ENCODE results near the gene PCDHGA5. TPM values are rescaled to one million over a fixed set of nuclear protein-coding genes. Genes with fewer than 3 reads are reported as not detected.

The PCDHGA5 gene
- total RNA-seq, 2 donors from 2014 or later: 4.0 to 5.0 TPM

DNA sequence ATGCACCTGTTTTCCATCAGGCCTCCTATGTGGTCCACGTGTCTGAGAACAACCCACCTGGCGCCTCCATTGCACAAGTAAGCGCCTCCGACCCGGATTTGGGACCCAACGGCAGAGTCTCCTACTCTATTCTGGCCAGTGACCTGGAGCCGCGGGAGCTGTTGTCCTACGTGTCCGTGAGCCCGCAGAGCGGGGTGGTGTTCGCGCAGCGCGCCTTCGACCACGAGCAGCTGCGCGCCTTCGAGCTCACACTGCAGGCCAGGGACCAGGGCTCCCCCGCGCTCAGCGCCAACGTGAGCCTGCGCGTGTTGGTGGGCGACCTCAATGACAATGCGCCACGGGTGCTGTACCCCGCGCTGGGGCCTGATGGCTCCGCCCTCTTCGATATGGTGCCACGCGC is 12.4 kb upstream of the PCDHGA5 start:
- no peak for TF ChIP-seq CTCF (IDR thresholded peaks at IDR 0.05)
- H3K4me3 ChIP-seq: no peak overlapping the region
- H3K27ac ChIP-seq: no peak overlapping the region
- H3K9me3 ChIP-seq: peaks cover 4 to 91% of the 10 kb centered on the region in 2 donors
- DNase-seq (ENCODE audit: low spot score): no peak
- no peaks in the 10 kb centered on the region for H3K36me3 ChIP-seq
- H3K27me3 ChIP-seq: no peaks in the 10 kb centered on the region
- no peaks in the 10 kb centered on the region for H3K4me1 ChIP-seq

- H3K9me3 ChIP-seq: peaks cover 0 to 97% of the 10 kb centered on the region in 2 donors
Measured at GRCh38 chr5:141354900-141355469, 9.0 kb upstream of the PCDHGA5 start, which contains the start of gene PCDHGA4. TSS of gene PCDHGA4 (plus strand) at chr5:141355021. CDS start at chr5:141355108, 87 bp downstream.

GRCh38 chr5:141355641-141356040 is 8.3 kb upstream of the PCDHGA5 start:
- H3K4me3 ChIP-seq: peak overlapping the region in 1 of 2 donors; percentile 43
- no peak for DNase-seq (ENCODE audit: low spot score)
- TF ChIP-seq CTCF (IDR thresholded peaks at IDR 0.05): no peak
- no peaks in the 10 kb centered on the region for H3K4me1 ChIP-seq
- no peaks in the 10 kb centered on the region for H3K36me3 ChIP-seq
- no peaks in the 10 kb centered on the region for H3K27me3 ChIP-seq
- H3K9me3 ChIP-seq: peaks cover 0 to 97% of the 10 kb centered on the region in 2 donors
- H3K27ac ChIP-seq: no peak overlapping the region

More at GRCh38 chr5:141354900-141355469, 9.0 kb upstream of the PCDHGA5 start, which contains the start of gene PCDHGA4:
- no peak for DNase-seq (ENCODE audit: low spot score)
- TF ChIP-seq CTCF (IDR thresholded peaks at IDR 0.05): peak in 1 of 2 donors; percentile 67
- Histone ChIP-seq H3K27me3 (no peaks in the 10 kb centered on the region), H3K27ac (peak within 1 kb of the TSS in 1 of 2 donors; percentile 38), H3K4me3 (peak within 1 kb of the TSS; percentile 28 to 43), H3K36me3 (no peaks in the 10 kb centered on the region), H3K4me1 (no peaks in the 10 kb centered on the region)

- Histone ChIP-seq H3K27ac (no peak overlapping the region), H3K4me1 (no peaks in the 10 kb centered on the region), H3K9me3 (peaks cover under 1 to 97% of the 10 kb centered on the region in 2 donors), H3K27me3 (no peaks in the 10 kb centered on the region), H3K36me3 (no peaks in the 10 kb centered on the region), H3K4me3 (no peak overlapping the region)
- no peak for DNase-seq (ENCODE audit: low spot score)
- TF ChIP-seq CTCF (IDR thresholded peaks at IDR 0.05): no peak
Measured at GRCh38 chr5:141356133-141356532, 7.8 kb upstream of the PCDHGA5 start.

DNA sequence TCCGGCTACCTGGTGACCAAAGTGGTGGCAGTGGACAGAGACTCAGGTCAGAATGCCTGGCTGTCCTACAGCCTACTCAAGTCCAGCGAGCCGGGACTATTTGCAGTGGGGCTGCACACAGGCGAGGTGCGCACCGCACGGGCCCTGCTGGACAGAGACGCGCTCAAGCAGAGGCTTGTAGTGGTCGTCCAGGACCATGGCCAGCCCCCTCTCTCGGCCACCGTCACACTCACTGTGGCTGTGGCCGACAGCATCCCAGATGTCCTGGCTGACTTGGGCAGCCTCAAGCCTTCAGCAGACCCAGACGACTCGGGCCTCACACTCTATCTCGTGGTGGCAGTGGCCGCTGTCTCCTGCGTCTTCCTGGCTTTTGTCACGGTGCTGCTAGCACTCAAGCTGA is 7.0 kb upstream of the PCDHGA5 start:
- Histone ChIP-seq H3K36me3 (no peaks in the 10 kb centered on the region), H3K4me3 (no peak overlapping the region), H3K4me1 (no peaks in the 10 kb centered on the region), H3K27ac (no peak overlapping the region), H3K9me3 (peaks cover 5 to 97% of the 10 kb centered on the region in 2 donors), H3K27me3 (no peaks in the 10 kb centered on the region)
- no peak for DNase-seq (ENCODE audit: low spot score)
- no peak for TF ChIP-seq CTCF (IDR thresholded peaks at IDR 0.05)

Data from right atrium auricular region (tissue), 2 donors.